Activated CD8-positive, alpha-beta memory T cell treated with anti-CD3 and anti-CD28 coated beads for 1 hour (primary cell): Measurements from ENCODE around the gene VRK3.

Experiments used
- DNase-seq, 2 donors: peaks; one replicate each; pipeline ENCODE4 v3.0.0-alpha.2; 2020; ENCODE audit warnings: low read depth in 1 of 2; ENCODE audit errors: extremely low read depth in 1 of 2

VRK3 gene

GRCh38 chr19:50036908-50037307 lies 11.7 kb upstream of the VRK3 start:
- DNase-seq = no peak

GRCh38 chr19:50030937-50031336 lies 5.8 kb upstream of the VRK3 start:
- no peak for DNase-seq

GRCh38 chr19:50030225-50030624 lies 5.1 kb upstream of the VRK3 start:
- no peak for DNase-seq

GRCh38 chr19:50026550-50026906 lies 1.4 kb upstream of the VRK3 start:
- DNase-seq = no peak

GRCh38 chr19:50025794-50026549 lies 800 bp upstream of the VRK3 start, which contains the start of gene ZNF473:
TSS of gene ZNF473 (plus strand) at chr19:50026005. CDS start at chr19:50031083, 5,078 bp downstream.
- DNase-seq = peak; percentile 79 to 82

- no peak for DNase-seq
Observed at GRCh38 chr19:50024719-50025021, 502 bp downstream of the VRK3 start.

- DNase-seq = no peak
Observed at GRCh38 chr19:50022823-50023222, 2.3 kb downstream of the VRK3 start.

- no peak for DNase-seq
Observed at GRCh38 chr19:50020481-50020880, 4.7 kb downstream of the VRK3 start.

GRCh38 chr19:50016225-50016807 lies 8.9 kb downstream of the VRK3 start:
- DNase-seq = no peak

- DNase-seq = no peak
Observed at GRCh38 chr19:50008532-50008931, 16.6 kb downstream of the VRK3 start.

GRCh38 chr19:50007947-50008346 lies 17.2 kb downstream of the VRK3 start:
- no peak for DNase-seq

GRCh38 chr19:50007170-50007569 lies 18.0 kb downstream of the VRK3 start:
- no peak for DNase-seq

- DNase-seq = no peak
Observed at GRCh38 chr19:50005428-50005827, 19.7 kb downstream of the VRK3 start.

- peak in 1 of 2 donors; percentile 7 for DNase-seq
Observed at GRCh38 chr19:50003810-50004419, 21.3 kb downstream of the VRK3 start.

GRCh38 chr19:50003254-50003788 lies 21.9 kb downstream of the VRK3 start:
- DNase-seq = no peak

GRCh38 chr19:50002386-50002960 lies 22.7 kb downstream of the VRK3 start:
- no peak for DNase-seq

GRCh38 chr19:50001775-50002174 lies 23.4 kb downstream of the VRK3 start:
- no peak for DNase-seq

GRCh38 chr19:50000841-50001557 lies 24.2 kb downstream of the VRK3 start:
- no peak for DNase-seq

GRCh38 chr19:50000038-50000840 lies 24.9 kb downstream of the VRK3 start:
- DNase-seq = no peak

- DNase-seq = no peak
Observed at GRCh38 chr19:49999371-50000010, 25.7 kb downstream of the VRK3 start.
